Left colon (tissue), 2 donors: ENCODE measurements around the gene ZG16. TPM values are rescaled to one million over a fixed set of nuclear protein-coding genes. Genes with fewer than 3 reads are reported as not detected.

Source experiments
- ATAC-seq: fragments of 200-7000 bp; cut with Tn5 transposase; one replicate; pipeline ENCODE4 v1.9.1; 2020; ENCODE audit warnings: mild to moderate bottlenecking, moderate library complexity
- DNase-seq, 2 donors: peaks; one replicate each; pipeline ENCODE4 v3.0.0-alpha.2; 2020
- intact Hi-C, 2 donors: fragments of 100-400 bp; cut with DNase I in 1 of 2; cut with micrococcal nuclease in 1 of 2; formaldehyde crosslinking; loops; one replicate each; pipeline versions ENCODE4 v1.11.2 to v1.14.0; 2022; cut with DNase I, micrococcal nuclease
- total RNA-seq, 2 donors: library from RNA; stranded (reverse); fragmentation: NEBNext Ultra II Directional; extraction: Animal tissue kit (Norgen Biotek cat#: 25700); gene quantifications; one replicate each; pipeline ENCODE4 v1.2.1, GENCODE V29; 2021
- donor health status: DM: no; HTN: no; CAD: no.
- donor health status: DM: yes; HTN: yes; CAD: no.

The ZG16 gene
- total RNA-seq, 2 donors from 2014 or later = 1,315 to 1,793 TPM

DNA sequence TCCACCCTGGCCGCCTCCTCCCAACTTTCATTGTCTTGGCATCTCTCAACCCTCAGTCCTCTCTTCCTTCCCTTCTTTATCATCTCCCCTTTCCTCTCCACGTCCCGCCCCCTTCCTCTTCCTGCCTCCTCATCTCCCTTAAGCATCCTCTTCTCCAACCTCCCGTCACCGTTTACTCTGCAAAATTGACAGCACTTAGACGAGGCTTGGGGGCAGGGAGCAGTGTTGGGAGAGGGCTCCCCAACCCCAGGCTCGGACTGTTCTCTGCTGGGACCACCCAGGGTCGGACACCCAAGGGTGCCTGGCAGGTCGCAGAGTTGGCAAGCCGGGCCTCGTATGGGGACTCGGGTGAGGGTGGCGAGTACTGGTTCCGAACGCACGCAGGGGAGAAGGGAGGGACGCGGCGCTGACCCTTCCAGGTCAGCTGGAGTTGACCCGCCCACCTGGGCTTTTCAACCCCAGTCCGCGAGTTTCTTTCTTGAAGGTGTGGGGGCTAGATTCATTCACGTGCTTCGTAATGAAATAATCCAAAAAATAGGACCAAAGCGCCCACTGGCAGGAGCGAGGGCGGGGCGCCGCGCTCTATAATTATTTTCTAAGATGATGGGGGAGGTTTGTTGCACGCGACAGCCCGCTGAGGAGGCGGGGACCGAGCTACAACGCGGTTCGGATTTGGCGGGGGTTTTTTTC is 37.1 kb downstream of the ZG16 start:
- intact Hi-C loops = no loop called here
- DNase-seq (peak; percentile 59 to 68), ATAC-seq (no peak)

DNA sequence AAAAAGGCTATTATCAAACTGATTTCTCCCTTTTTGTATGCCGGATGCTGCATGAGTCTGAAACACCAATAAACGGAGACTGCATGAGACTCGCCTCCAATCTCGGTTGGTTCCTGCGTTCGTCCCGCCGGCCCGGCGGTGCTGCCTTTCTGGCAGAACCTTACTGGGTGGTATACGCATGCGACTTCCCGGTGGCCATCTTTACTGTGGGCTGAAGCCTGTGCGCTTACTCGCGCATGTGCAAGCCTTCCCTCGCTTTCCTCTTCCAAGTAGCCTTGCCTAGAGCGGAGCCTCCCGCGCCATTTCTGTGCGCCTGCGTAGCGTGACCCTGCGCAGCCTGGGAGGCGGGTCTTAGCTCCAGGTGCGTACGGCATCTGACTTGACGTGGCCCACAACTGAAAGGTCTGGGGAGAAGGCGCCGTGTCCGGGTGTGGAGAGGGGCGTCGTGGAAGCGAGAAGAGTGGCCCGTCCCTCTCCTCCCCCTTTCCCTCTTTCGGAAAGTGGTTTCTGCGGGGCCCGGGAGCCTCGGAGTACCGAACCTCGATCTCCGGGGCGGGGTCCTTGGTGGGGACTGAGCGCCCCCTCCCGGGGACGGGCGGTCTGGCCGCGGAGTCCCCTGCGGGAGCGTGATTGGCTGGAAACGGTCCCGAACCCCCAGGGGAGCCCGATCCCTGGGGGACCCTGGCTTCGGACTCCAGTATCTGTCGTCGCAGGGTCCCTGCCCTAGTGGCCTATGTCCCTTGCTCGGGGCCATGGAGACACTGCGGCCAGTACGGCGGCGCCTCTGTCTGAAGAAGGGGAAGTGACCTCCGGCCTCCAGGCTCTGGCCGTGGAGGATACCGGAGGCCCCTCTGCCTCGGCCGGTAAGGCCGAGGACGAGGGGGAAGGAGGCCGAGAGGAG is 38.0 kb downstream of the ZG16 start, which contains the start of gene PAGR1:
Gene PAGR1 (plus strand): TSS at position 360 of the 901 bp plus-strand sequence. CDS start 374 bp downstream, at position 734.
- ATAC-seq = peak; percentile 64
- DNase-seq = peak; percentile 98
- intact Hi-C loops = no loop called here

DNA sequence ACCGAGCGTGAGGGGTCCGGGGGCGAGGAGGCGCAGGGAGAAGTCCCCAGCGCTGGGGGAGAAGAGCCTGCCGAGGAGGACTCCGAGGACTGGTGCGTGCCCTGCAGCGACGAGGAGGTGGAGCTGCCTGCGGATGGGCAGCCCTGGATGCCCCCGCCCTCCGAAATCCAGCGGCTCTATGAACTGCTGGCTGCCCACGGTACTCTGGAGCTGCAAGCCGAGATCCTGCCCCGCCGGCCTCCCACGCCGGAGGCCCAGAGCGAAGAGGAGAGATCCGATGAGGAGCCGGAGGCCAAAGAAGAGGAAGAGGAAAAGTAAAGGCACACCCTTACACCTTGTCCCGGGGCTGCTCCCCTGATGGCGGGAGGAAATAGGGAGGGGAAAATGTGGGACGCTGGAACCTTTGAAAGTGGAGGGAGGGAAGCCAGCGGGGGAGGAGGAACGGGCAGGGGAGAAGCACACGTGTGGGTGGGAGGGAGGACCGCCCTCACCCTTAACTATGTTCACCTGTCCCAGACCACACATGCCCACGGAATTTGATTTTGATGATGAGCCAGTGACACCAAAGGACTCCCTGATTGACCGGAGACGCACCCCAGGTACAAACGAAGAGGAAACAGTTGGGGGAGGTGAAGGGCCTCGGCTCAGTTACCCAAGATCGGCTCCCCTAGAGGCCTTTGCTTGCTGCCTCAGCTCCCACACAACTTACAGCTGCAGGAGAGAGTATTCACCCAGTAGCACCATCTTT is 38.8 kb downstream of the ZG16 start:
- ATAC-seq = peak; percentile 23
- intact Hi-C loops = no loop called here
- peak; percentile 74 for DNase-seq

DNA sequence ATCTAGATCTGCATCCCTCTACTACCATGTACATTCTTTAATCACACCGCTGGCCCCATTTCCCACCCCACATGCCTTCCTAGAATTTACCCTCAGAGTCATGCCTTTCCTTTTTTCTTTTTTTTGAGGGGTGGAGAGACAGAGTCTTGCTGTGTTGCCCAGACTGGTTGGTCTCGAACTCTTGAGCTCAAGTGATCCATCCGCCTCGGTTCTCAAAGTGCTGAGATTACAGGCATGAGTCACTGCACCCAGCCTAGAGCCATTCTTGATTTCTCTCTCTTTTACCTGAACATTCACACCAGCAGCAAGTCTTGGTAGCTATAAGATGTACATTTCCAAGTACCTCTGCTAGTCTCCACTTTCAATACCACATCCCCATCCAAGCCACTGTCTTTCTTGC is 40.0 kb downstream of the ZG16 start:
- no peak for ATAC-seq

DNA sequence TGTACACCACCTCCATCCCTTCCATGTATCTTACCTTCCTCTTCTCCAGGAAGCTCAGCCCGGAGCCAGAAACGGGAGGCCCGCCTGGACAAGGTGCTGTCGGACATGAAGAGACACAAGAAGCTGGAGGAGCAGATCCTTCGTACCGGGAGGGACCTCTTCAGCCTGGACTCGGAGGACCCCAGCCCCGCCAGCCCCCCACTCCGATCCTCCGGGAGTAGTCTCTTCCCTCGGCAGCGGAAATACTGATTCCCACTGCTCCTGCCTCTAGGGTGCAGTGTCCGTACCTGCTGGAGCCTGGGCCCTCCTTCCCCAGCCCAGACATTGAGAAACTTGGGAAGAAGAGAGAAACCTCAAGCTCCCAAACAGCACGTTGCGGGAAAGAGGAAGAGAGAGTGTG is 41.5 kb downstream of the ZG16 start:
- ATAC-seq = peak; percentile 16
- intact Hi-C loops = no loop called here
- peak; percentile 53 to 61 for DNase-seq

More for the DNA sequence above, 40.0 kb downstream of the ZG16 start:
- DNase-seq = no peak
- intact Hi-C loops = no loop called here

DNA sequence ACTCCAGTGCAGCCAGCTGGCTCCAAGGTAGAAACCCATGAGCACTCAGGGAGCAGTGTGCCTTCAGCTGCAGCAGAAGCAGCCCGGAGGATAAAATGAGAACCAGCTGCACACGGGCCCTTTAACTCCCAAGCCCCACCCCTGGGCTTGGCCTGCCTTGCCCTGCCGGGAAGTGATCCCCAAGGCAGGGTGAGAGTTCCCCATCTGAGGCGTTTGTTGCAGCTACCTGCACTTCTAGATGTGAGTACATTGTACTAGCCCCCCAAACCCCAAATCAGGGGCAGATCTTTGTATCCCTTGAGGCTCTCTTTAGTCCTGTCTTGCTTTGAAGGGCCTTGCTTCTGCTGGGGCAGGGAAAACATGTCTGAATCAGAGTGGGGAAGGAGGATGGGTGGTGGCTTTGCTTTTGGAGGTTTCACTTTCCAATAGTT is 42.2 kb downstream of the ZG16 start, which contains the start of gene MVP:
Gene MVP (plus strand): TSS at position 192 of the 431 bp plus-strand sequence. CDS start 10,088 bp downstream, outside the sequence.
- DNase-seq (peak; percentile 85 to 87), ATAC-seq (peak; percentile 45)
- intact Hi-C loops = no loop called here

DNA sequence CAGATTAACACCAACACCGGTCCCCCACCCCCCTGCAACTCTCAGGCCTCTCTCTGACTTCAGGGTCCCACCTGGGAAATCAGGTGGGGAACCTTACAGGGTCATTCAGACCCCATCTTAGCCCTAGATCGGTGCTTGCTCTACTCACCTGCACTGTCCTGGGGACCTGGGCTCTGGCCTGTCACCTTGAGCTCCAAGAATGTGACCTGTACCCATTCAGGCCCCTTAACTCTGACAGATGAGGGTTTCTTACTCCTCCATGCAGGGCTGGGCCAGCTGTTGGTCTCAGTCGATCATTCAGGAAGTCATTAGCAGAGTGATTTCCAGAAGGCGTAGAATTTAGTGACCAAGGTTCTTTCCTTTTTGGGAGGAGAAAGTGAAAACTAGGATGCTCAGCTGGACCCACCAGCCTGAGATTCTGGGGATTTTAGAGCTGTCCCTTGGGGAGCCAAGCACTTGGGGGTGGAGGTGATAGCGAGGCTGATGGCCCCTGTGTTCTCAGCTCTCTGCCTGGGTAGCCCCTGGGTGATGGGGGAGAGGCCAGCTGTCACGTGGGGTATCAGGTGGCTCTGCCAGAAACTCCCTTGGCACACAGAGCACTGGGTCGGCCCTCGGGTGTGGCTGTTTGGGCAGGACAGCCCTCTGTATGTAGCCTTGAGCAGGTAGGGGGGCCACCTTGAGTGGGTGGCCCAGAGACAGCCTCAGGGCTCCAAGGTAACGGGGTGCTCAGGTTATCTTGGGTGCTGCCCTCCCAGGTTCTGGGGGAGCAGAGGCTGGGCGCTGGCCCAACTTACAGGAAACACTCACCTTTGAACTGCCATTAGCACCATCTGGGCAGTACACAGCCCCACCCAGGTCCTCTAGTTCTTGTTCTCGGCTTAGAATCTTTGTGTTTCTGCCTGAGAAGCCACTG is 42.9 kb downstream of the ZG16 start:
- peak; percentile 89 to 94 for DNase-seq
- peak; percentile 63 for ATAC-seq
- intact Hi-C loops = no loop called here

DNA sequence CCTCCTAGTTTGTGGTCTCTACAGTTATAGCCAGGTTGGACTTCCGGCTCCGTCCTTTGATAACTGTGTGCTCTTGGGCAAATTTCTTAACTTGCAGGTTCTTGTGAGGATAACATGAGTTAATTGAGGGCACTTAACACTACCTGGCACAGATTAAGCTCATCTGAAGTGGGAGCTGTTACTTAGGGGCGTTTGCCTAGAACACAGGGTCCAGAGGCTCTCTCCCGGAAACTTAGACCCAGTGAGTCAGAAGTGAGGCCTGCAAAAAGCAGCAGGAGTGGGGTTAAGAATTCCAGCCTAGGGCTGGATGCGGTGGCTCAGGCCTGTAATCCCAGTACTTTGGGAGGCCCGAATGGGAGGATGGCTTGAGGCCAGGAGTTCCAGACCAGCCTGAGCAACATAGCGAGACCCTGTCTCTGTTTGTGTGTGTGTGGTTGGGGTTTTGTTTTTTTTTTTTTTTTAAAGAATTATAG is 43.6 kb downstream of the ZG16 start:
- peak; percentile 49 to 80 for DNase-seq
- peak; percentile 39 for ATAC-seq
- intact Hi-C loops = loop anchor here in 1 of 2 donors (2.0 kb wide), 1 partner anchor 27 kb away; no protein-coding TSS in a partner anchor

DNA sequence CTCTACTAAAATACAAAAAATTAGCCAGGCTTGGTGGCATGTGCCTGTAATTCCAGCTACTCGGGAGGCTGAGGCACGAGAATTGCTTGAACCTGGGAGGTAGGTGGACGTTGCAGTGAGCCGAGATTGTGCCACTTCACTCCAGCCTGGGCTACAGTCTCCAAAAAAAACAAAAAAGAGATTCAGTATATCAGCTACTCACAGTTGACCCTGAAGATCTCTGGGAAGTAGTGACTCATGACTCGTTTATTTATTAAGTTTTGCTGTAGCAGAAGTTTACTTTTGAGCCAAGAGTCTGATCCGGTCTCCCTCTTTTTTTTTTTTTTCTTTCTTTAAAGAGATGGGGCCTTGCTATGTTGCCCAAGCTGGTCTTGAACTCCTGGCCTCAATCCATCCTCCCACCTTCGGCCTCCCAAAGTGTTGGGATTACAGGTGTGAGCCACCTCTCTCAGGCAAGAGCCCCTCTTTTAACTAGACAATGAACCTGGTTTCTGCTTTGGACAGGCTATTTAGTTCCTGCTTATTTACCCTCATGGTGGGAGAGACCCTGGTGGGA is 46.6 kb downstream of the ZG16 start:
- DNase-seq (no peak), ATAC-seq (no peak)
- intact Hi-C loops = no loop called here

DNA sequence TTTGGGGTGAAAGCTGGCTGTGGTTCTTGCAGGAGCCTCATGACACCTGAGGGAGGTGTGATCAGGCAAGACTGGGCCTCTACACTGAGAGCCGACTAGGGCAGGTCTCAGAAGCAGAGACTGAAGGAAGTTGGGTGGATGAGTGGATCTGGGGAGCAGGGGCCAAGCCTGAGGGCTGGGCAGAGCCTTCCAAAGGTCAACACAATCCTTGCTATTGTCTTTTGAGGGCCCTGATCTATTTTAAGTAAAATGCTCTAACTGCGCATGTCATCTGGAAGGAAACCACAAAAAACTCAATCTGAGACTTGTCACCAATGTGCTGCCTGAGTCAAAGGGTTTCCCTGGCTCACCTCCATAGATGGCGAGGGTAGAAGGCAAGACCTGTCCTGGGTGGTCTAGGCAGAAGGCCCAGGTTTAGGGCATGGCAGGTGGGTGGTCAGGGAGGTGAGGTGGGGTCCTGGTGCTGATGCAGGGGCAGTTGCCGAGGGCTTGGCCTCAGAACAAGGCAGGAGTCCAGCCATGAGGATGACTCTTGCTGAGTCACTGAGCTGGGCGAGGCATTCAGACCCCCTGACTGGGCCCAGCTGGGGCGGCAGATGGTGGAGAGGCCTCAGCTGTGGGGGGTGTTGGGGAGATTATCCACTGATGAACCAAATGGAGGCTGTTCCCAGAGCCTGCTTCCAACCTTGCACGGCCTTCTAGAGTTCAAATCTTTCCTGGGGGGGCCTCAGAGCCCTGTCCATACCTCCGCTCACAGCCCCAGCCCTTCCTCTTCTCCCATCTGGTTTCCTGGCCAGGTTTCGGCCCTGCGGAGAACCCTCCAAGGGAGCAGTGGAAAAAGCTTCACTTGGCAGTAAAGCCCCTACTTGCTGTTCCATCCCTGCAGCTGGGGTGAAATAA is 47.3 kb downstream of the ZG16 start:
- intact Hi-C loops = no loop called here
- DNase-seq = peak; percentile 55 to 63
- ATAC-seq = peak; percentile 33

DNA sequence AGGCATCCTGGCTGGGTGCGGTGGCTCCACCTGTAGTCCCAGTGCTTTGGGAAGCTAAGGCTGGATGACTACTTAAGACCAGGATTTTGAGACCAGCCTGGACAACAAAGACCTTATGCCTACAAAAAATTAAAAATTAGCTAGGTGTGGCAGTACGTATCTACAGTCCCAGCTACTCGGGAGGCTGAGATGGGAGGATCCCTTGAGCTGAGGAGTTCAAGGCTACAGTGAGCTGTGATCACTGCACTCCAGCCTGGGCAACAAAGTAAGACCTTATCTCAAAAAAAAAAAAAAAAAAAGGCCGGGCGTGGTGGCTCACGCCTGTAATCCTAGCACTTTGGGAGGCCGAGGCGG is 48.3 kb downstream of the ZG16 start:
- no peak for DNase-seq
- intact Hi-C loops = no loop called here
- peak; percentile 5 for ATAC-seq

DNA sequence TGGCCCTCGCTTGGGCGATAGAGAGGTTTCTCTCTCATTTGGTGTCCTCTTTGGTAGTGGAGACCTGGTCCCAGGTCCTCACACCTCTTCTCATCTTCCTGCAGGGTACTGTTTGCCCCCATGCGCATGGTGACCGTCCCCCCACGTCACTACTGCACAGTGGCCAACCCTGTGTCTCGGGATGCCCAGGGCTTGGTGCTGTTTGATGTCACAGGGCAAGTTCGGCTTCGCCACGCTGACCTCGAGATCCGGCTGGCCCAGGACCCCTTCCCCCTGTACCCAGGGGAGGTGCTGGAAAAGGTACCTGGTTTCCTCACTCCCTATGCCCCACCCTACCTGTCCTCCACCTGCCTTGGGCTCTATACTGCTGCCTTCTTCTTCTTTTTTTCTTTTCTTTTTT is 52.7 kb downstream of the ZG16 start:
- ATAC-seq = no peak
- no peak for DNase-seq
- intact Hi-C loops = no loop called here

DNA sequence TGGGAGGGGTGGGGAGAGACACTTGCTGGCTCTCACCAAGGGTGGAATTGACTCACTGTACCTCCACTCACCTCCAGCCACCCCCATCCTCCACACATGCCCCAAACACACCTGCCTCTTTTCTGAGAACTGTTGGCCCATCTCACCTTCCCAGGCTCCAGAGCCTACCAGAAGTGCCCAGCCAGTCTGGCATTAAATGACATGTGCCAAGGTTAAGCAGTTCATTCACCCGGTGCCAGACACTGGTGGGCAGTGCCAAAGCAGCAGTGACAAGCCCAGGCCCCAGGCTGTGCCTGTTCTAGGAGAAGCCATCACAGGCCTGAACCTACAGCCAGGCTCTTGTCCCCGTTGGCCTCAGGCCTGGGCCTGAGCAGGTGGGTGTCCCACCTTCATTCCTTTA is 53.4 kb downstream of the ZG16 start:
- intact Hi-C loops = no loop called here
- ATAC-seq (no peak), DNase-seq (no peak)
